PFSK-1 (cell line): ENCODE data around the gene NUB1.

Experiments
- FOXP2 ChIP-seq: optimal IDR thresholded peaks from 2 replicates; pipeline ENCODE3; 2011; ENCODE audit warnings: borderline replicate concordance, control low read depth, inconsistent platforms; ENCODE audit not compliant: insufficient read depth; ENCODE audit errors: extremely low read length, extremely low read depth
- POLR2AphosphoS5 ChIP-seq: IDR thresholded peaks from 2 replicates; pipeline ENCODE4 v1.6.1; 2012; ENCODE audit warnings: low read depth, mild to moderate bottlenecking, control low read depth, low read length, moderate library complexity
- SIN3A ChIP-seq: IDR thresholded peaks from 2 replicates; pipeline ENCODE4 v1.6.1; 2012; ENCODE audit warnings: mild to moderate bottlenecking, low read length, moderate library complexity, borderline replicate concordance; ENCODE audit not compliant: insufficient read depth
- TAF1 ChIP-seq: IDR thresholded peaks from 2 replicates; pipeline ENCODE4 v1.6.1; 2012; ENCODE audit warnings: low read length, control low read depth, borderline replicate concordance; ENCODE audit not compliant: insufficient read depth
- TF ChIP-seq, protein P1 (sequence below), 2 experiments: IDR thresholded peaks; 2 replicates each; pipeline versions ENCODE4 v1.6.1 to v1.8.0; 2011 to 2012; ENCODE audit warnings: low read depth in 2 of 2, low read length in 2 of 2, control low read depth in 1 of 2, inconsistent platforms in 1 of 2, mild to moderate bottlenecking in 1 of 2, moderate library complexity in 1 of 2; ENCODE audit not compliant: insufficient read depth in 1 of 2

NUB1 gene

DNA sequence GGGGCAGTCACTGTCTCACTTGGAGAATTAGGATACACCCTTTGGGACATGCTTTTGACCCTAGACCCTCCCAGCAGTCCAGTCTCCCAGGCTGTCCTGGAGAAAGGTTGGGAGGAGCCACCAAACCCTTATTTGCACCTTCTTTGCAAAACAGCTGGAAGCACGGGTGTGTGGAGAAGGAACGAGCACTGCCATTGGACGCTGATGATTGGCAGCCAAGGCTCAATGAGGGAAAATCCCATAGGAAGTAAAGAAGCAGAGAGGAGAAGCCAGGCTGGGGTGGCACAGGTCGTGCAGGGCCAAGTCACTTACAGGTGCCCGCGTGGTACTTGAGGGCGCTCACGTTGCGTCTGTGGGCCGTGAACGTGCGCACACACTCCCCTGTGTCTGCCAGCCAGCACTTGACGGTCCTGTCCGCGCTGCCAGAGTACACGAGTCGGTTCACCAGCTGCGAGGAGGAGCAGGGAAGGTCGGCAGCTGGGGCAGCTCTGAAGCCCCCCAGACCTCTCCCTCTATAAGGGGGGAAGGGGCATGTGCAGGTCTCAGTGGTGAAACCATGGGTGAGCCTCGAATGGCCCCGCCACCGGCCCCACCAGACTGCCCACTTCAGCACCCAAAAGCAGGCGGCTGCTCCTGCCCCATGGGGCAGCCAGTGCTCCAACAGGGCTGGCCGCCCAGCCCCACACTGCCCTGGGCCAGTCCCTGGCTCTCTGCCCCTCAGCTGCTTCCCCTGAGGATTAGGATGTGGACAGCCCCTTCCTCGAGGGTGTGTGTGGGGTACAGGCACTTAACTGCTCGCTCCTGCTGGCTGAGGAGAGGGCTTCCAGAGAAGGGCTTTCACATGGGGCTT, 43.4 kb downstream of the NUB1 start:
- no peak for TF ChIP-seq POLR2AphosphoS5
- no peak for TF ChIP-seq SIN3A
- TF ChIP-seq, protein P1, sequence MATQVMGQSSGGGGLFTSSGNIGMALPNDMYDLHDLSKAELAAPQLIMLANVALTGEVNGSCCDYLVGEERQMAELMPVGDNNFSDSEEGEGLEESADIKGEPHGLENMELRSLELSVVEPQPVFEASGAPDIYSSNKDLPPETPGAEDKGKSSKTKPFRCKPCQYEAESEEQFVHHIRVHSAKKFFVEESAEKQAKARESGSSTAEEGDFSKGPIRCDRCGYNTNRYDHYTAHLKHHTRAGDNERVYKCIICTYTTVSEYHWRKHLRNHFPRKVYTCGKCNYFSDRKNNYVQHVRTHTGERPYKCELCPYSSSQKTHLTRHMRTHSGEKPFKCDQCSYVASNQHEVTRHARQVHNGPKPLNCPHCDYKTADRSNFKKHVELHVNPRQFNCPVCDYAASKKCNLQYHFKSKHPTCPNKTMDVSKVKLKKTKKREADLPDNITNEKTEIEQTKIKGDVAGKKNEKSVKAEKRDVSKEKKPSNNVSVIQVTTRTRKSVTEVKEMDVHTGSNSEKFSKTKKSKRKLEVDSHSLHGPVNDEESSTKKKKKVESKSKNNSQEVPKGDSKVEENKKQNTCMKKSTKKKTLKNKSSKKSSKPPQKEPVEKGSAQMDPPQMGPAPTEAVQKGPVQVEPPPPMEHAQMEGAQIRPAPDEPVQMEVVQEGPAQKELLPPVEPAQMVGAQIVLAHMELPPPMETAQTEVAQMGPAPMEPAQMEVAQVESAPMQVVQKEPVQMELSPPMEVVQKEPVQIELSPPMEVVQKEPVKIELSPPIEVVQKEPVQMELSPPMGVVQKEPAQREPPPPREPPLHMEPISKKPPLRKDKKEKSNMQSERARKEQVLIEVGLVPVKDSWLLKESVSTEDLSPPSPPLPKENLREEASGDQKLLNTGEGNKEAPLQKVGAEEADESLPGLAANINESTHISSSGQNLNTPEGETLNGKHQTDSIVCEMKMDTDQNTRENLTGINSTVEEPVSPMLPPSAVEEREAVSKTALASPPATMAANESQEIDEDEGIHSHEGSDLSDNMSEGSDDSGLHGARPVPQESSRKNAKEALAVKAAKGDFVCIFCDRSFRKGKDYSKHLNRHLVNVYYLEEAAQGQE (IDR thresholded peaks at IDR 0.05; ENCODE audit: insufficient read depth in 1 of 2, low read depth in 2 of 2, low read length in 2 of 2) = no peak
- no peak for TF ChIP-seq FOXP2
- TF ChIP-seq TAF1 = no peak

DNA sequence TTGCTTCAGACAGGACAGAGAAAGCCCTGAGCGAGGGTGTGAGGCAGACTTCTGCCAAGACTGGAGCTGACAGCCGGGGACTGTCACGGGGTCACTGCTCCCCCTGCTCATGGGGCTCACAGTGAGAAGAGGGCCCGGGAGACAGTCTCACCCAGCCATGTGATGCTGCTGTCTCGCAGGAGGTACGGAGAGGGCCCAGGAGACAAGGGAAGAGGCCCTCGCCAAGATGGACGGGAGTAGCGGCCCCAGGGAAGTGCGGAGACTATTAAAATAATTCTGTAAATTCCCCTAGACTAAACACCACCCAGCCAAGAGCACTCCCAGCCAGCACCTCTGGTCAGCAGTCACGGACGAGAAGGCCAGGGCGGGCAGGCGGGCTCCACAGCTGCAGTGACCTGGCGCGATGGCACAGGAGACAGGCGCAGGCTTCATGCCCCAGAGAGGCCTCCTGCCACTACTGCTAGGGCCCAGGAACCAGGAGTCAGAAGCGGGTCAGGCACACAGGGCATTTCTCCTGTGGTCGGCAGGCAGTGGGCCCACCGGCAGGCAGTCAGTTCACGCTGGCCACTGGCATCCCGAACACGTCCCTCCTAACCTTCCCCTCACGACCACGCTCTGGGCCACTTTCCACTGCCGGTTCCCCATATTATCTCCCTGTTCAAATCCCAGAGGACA, 44.2 kb downstream of the NUB1 start:
- TF ChIP-seq POLR2AphosphoS5 (no peak), TAF1 (no peak)
- TF ChIP-seq, protein P1 (IDR thresholded peaks at IDR 0.05; ENCODE audit: insufficient read depth in 1 of 2, low read depth in 2 of 2, low read length in 2 of 2) = no peak

DNA sequence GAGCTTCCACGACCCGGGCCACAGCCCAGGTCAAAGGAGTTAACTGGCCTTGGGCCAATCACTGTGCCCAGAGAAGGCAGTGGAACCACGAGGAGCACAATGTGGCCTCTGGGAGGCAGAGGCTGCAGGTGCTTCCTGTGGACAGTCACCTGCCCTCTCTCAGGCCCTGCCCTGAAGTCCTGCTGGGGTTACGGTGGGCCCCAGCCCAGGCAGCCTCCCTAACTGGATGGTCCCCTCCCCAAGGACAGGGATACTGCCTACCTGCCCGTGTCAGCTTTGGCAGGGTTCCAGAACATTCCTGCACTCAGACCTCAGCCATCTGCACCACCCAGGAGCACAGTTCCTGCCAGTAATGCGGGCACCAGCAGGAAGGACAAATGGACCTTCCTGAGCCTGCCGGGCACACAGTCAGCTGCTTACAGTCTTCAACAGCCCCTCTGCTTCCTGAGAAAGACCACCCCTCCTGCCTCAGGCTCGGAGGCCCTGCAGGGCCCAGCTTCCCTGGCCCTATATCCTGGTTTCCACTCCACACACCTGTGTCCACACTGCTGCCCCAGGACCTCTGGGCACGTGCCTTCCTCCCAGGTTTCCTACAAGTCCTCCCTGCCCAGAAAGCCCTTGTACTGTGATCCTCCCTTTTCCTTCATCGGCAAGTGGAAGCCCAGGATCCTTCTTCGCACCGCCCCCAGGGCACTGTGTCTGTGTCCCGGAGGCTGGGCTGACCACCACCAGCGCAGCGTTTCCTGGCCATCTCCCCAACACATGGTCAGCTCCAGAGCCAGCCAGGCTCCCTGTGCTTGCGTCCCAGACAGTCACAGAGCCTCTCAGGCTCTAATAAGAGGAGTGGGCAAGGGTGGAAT, 44.9 kb downstream of the NUB1 start:
- TF ChIP-seq, protein P1 (IDR thresholded peaks at IDR 0.05; ENCODE audit: insufficient read depth in 1 of 2, low read depth in 2 of 2, low read length in 2 of 2) = no peak
- TF ChIP-seq SIN3A = no peak

DNA sequence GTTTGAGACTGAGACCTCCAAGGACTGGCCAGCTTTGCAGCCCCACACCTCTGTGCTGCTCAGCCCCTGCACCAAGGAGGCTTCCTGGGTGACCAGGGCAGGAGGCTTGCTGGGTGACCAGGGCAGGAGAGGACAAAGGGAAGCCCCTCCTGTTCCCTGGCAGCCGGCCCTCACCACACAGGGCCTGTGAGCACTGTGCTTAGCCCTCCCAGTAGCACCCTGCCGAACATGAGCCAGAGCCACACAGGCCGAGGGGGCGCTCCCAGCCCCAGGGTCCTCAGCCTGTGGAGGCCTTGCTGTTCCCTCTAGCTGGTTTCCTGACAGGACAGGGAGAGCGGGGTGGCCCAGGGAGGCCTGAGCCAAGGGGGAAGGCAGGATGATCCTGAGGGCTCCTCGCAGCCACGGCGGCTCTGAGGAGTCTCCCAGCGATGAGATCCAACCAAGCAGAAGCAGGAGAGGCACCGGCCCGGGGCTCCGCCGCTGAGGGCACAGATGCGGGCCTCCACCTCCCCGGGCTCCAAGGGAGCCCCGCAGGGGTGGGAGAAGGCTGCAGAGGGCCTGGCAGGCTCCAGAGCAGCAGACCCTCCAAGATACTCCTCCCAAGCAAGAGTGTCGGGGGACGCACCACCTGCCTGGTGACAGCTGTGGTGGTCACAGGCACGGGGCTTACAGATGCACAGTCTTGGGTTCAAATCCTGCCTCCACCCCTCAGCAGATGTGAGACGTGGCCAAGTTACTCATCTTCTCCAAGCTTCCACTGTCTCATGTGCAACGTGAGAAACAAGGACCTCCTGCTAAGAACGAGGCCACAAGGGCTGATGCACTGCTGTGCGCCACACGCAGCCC, 45.8 kb downstream of the NUB1 start:
- TF ChIP-seq TAF1 (no peak), FOXP2 (no peak), POLR2AphosphoS5 (no peak), SIN3A (no peak)
- TF ChIP-seq, protein P1 (IDR thresholded peaks at IDR 0.05; ENCODE audit: insufficient read depth in 1 of 2, low read depth in 2 of 2, low read length in 2 of 2) = no peak
